CD14-positive monocyte (primary cell): Measurements from ENCODE around the gene TADA2A. TPM values are rescaled to one million over a fixed set of nuclear protein-coding genes. Genes with fewer than 3 reads are reported as not detected.

ENCODE experiments used
- DNase-seq, 3 donors: peaks; one replicate each; pipeline ENCODE4 v3.0.0-alpha.2; 2011 to 2022
- H2AFZ ChIP-seq: 2 replicates; pipeline ENCODE4 v1.6.0; 2012; ENCODE audit warnings: mild to moderate bottlenecking, low read depth, low read length, inconsistent platforms; ENCODE audit not compliant: insufficient read depth, poor library complexity, severe bottlenecking
- H3K27ac ChIP-seq, 2 donors: 1 replicate in 1 of 2; 2 replicates in 1 of 2; pipeline ENCODE4 v1.5.1; 2012 to 2013; ENCODE audit warnings: low read length in 2 of 2, control low read depth in 1 of 2, inconsistent platforms in 1 of 2, low read depth in 1 of 2, mild to moderate bottlenecking in 1 of 2
- H3K27me3 ChIP-seq, 2 donors: one replicate each; pipeline versions ENCODE4 v1.6.0 to v1.6.1; 2011 to 2013; ENCODE audit warnings: low read length in 2 of 2; ENCODE audit not compliant: control insufficient read depth in 2 of 2, insufficient read depth in 2 of 2
- H3K36me3 ChIP-seq, 2 donors: replicated peaks in 1 of 2; 1 replicate in 1 of 2; 2 replicates in 1 of 2; pipeline versions ENCODE4 v1.5.1 to v1.6.1; 2012 to 2013; ENCODE audit warnings: low read length in 2 of 2, control low read depth in 1 of 2, inconsistent platforms in 1 of 2, mild to moderate bottlenecking in 1 of 2; ENCODE audit not compliant: insufficient read depth in 2 of 2, control insufficient read depth in 1 of 2
- H3K4me1 ChIP-seq, 2 donors: 1 replicate in 1 of 2; 2 replicates in 1 of 2; pipeline versions ENCODE4 v1.5.1 to v1.6.1; 2012 to 2013; ENCODE audit warnings: low read length in 2 of 2, control low read depth in 1 of 2, inconsistent platforms in 1 of 2, mild to moderate bottlenecking in 1 of 2, moderate library complexity in 1 of 2; ENCODE audit not compliant: insufficient read depth in 2 of 2, control insufficient read depth in 1 of 2
- H3K4me2 ChIP-seq: replicated peaks from 2 replicates; pipeline ENCODE3; 2012; ENCODE audit warnings: low read length, moderate library complexity, mild to moderate bottlenecking; ENCODE audit not compliant: poor library complexity, severe bottlenecking; ENCODE audit errors: extremely low read depth
- H3K4me3 ChIP-seq, 3 experiments: fragments of 200-600 bp in 1 of 3; sonication (generic) in 1 of 3; replicated peaks in 1 of 3; 1 replicate in 2 of 3; 2 replicates in 1 of 3; pipeline ENCODE4 v1.5.1; 2011 to 2013; ENCODE audit warnings: low read length in 3 of 3, mild to moderate bottlenecking in 3 of 3, control low read depth in 2 of 3, low read depth in 2 of 3, inconsistent platforms in 1 of 3, moderate library complexity in 1 of 3
- H3K79me2 ChIP-seq: 2 replicates; pipeline ENCODE4 v1.6.0; 2012; ENCODE audit warnings: mild to moderate bottlenecking, control low read depth, inconsistent platforms, low read length, moderate library complexity; ENCODE audit not compliant: insufficient read depth
- H3K9ac ChIP-seq: 2 replicates; pipeline ENCODE4 v1.6.0; 2017; ENCODE audit warnings: low read length, mild to moderate bottlenecking; ENCODE audit not compliant: insufficient read depth, poor library complexity, severe bottlenecking
- H3K9me3 ChIP-seq, 2 donors: replicated peaks in 1 of 2; 1 replicate in 1 of 2; 2 replicates in 1 of 2; pipeline versions ENCODE4 v1.5.1 to v1.6.1; 2012 to 2013; ENCODE audit warnings: low read length in 2 of 2, control low read depth in 1 of 2; ENCODE audit not compliant: control insufficient read depth in 1 of 2, insufficient read depth in 1 of 2
- H4K20me1 ChIP-seq: 2 replicates; pipeline ENCODE4 v1.6.0; 2012; ENCODE audit warnings: mild to moderate bottlenecking, low read length, control low read depth, moderate library complexity; ENCODE audit not compliant: insufficient read depth
- H3K27ac Mint-ChIP-seq, 7 donors: one replicate each; pipeline ENCODE4 v1.8.0; 2020; ENCODE audit warnings: mild to moderate bottlenecking in 7 of 7, mixed read lengths in 7 of 7, moderate library complexity in 6 of 7, inconsistent platforms in 2 of 7
- H3K27me3 Mint-ChIP-seq, 3 donors: one replicate each; pipeline ENCODE4 v1.8.0; 2021 to 2022; ENCODE audit warnings: low read depth in 3 of 3, mild to moderate bottlenecking in 3 of 3, mixed read lengths in 3 of 3, moderate library complexity in 3 of 3, inconsistent platforms in 1 of 3
- H3K36me3 Mint-ChIP-seq, 2 donors: one replicate each; pipeline ENCODE4 v1.8.0; 2020; ENCODE audit warnings: mixed read lengths in 2 of 2, inconsistent platforms in 1 of 2, mild to moderate bottlenecking in 1 of 2
- H3K4me1 Mint-ChIP-seq: one replicate; pipeline ENCODE4 v1.8.0; 2020; ENCODE audit warnings: mild to moderate bottlenecking, mixed read lengths
- H3K4me3 Mint-ChIP-seq, 2 donors: one replicate each; pipeline ENCODE4 v1.8.0; 2020; ENCODE audit warnings: mild to moderate bottlenecking in 2 of 2, mixed read lengths in 2 of 2, moderate library complexity in 1 of 2
- H3K9me3 Mint-ChIP-seq, 7 donors: one replicate each; pipeline ENCODE4 v1.8.0; 2020 to 2022; ENCODE audit warnings: mixed read lengths in 7 of 7, mild to moderate bottlenecking in 6 of 7, moderate library complexity in 6 of 7, inconsistent platforms in 2 of 7
- CTCF ChIP-seq: fragments of 200-600 bp; IDR thresholded peaks from one replicate; pipeline ENCODE4 v1.8.0; 2022; ENCODE audit warnings: antibody characterized with exemption, mild to moderate bottlenecking
- WGBS: methylation state at CpG from one replicate; pipeline ENCODE4 v1.1.5; 2013; ENCODE audit warnings: missing lambda C conversion rate; ENCODE audit not compliant: insufficient coverage; 5-methylcytosine and 5-hydroxymethylcytosine counted together
- intact Hi-C, 2 donors: fragments of 100-400 bp; cut with micrococcal nuclease; formaldehyde crosslinking; loops; one replicate each; pipeline versions ENCODE4 v1.15.0 to v1.15.1; 2023
- polyA plus RNA-seq, 3 donors: library from polyadenylated mRNA; depleted of rRNA in 1 of 3; unstranded in 2 of 3; stranded (reverse) in 1 of 3; fragments of 300-500 nt in 2 of 3; fragments of >200 nt in 1 of 3; fragmentation: Illumina TruSeq in 2 of 3; gene quantifications; 1 replicate in 2 of 3; 2 replicates in 1 of 3; pipeline ENCODE4 v1.2.3, GENCODE V29; 2012 to 2021

The TADA2A gene
- polyA plus RNA-seq, 3 donors = 2.9 to 8.2 (median 4.3) TPM

- Histone ChIP-seq H3K4me2 (no peak overlapping the region), H3K4me1 (peaks cover 0 to 8% of the 10 kb centered on the region in 2 donors), H3K36me3 (peaks cover 54 to 83% of the 10 kb centered on the region in 2 donors), H2AFZ (no peak overlapping the region), H3K9ac (no peak overlapping the region), H3K79me2 (no peaks in the 10 kb centered on the region), H4K20me1 (no peaks in the 10 kb centered on the region), H3K4me3 (no peak overlapping the region), H3K27ac (peak overlapping the region in 1 of 2 donors; percentile 68), H3K27me3 (no peaks in the 10 kb centered on the region), H3K9me3 (no peaks in the 10 kb centered on the region)
- H3K27ac Mint-ChIP-seq = peak overlapping the region in 4 of 7 donors; percentile 26 to 85 (median 51)
- peaks cover 63 to 77% of the 10 kb centered on the region in 2 donors for H3K36me3 Mint-ChIP-seq
- intact Hi-C loops = no loop called here
- DNase-seq = no peak
- no peaks in the 10 kb centered on the region for H3K27me3 Mint-ChIP-seq
- H3K4me1 Mint-ChIP-seq = peaks cover 7% of the 10 kb centered on the region
- 100% methylated on average over 3 of the region's 4 CpGs for WGBS
- no peaks in the 10 kb centered on the region for H3K9me3 Mint-ChIP-seq
- TF ChIP-seq CTCF = no peak
- no peak overlapping the region for H3K4me3 Mint-ChIP-seq
These were observed 69.9 kb downstream of the TADA2A start for GRCh38 chr17:37476431-37477120.

GRCh38 chr17:37478187-37478586 is 71.5 kb downstream of the TADA2A start:
- intact Hi-C loops = no loop called here
- peaks cover 58 to 61% of the 10 kb centered on the region in 2 donors for H3K36me3 Mint-ChIP-seq
- no peaks in the 10 kb centered on the region for H4K20me1 ChIP-seq
- H3K27ac Mint-ChIP-seq = peak overlapping the region in 1 of 7 donors; percentile 28
- no peak for TF ChIP-seq CTCF
- peaks cover 7% of the 10 kb centered on the region for H3K4me1 Mint-ChIP-seq
- H3K27me3 Mint-ChIP-seq = no peaks in the 10 kb centered on the region
- no peaks in the 10 kb centered on the region for H3K9me3 Mint-ChIP-seq
- peaks cover 42 to 67% of the 10 kb centered on the region in 2 donors for H3K36me3 ChIP-seq
- H2AFZ ChIP-seq = no peak overlapping the region
- H3K9ac ChIP-seq = no peak overlapping the region
- H3K27me3 ChIP-seq = no peaks in the 10 kb centered on the region
- H3K4me2 ChIP-seq = no peak overlapping the region
- no peak overlapping the region for H3K4me3 ChIP-seq
- H3K4me1 ChIP-seq = peaks cover 0 to 8% of the 10 kb centered on the region in 2 donors
- no peaks in the 10 kb centered on the region for H3K79me2 ChIP-seq
- no peak overlapping the region for H3K27ac ChIP-seq
- DNase-seq = no peak
- no peak overlapping the region for H3K4me3 Mint-ChIP-seq
- whole genome bisulfite sequencing = 91% methylated on average over 2 of the region's 2 CpGs
- no peaks in the 10 kb centered on the region for H3K9me3 ChIP-seq
